Measurements from ENCODE around the gene GBF1.
"Not testable (repeated sequence)": the region's sequence is repeated elsewhere in the genome, so short reads cannot be mapped to it uniquely, and the experiment has no call there.

The GBF1 gene

GRCh38 chr10:102234888-102235597, 10.3 kb upstream of the GBF1 start:
- no peak for DNase-seq

- DNase-seq, result no peak
Observed at GRCh38 chr10:102235598-102235920, 9.8 kb upstream of the GBF1 start.

GRCh38 chr10:102236006-102236405, 9.3 kb upstream of the GBF1 start:
- DNase-seq, result no peak

GRCh38 chr10:102237711-102238252, 7.5 kb upstream of the GBF1 start:
- DNase-seq, result no peak

- DNase-seq, result no peak
Observed at GRCh38 chr10:102240467-102241031, 4.8 kb upstream of the GBF1 start.

GRCh38 chr10:102241032-102241443, 4.3 kb upstream of the GBF1 start:
- no peak for DNase-seq

- peak; percentile 86 for DNase-seq
Observed at GRCh38 chr10:102241444-102242117, 3.8 kb upstream of the GBF1 start, which contains the start of gene PITX3. Gene PITX3 (minus strand): TSS chr10:102241512. CDS start chr10:102232080, 9,432 bp downstream.

GRCh38 chr10:102242118-102242485, 3.2 kb upstream of the GBF1 start:
- no peak for DNase-seq

GRCh38 chr10:102243309-102243708, 2.0 kb upstream of the GBF1 start:
- peak; percentile 88 for DNase-seq

GRCh38 chr10:102245932-102246251, 560 bp downstream of the GBF1 start:
- DNase-seq, result no peak

- no peak for DNase-seq
Observed at GRCh38 chr10:102246261-102246660, 929 bp downstream of the GBF1 start.

GRCh38 chr10:102247734-102248133, 2.4 kb downstream of the GBF1 start:
- DNase-seq, result no peak

GRCh38 chr10:102252508-102252907, 7.2 kb downstream of the GBF1 start:
- DNase-seq, result not testable (repeated sequence)

GRCh38 chr10:102254426-102254825, 9.1 kb downstream of the GBF1 start:
- DNase-seq, result no peak

GRCh38 chr10:102255404-102255803, 10.1 kb downstream of the GBF1 start:
- DNase-seq, result no peak

- no peak for DNase-seq
Observed at GRCh38 chr10:102261196-102261595, 15.9 kb downstream of the GBF1 start.

GRCh38 chr10:102261842-102262241, 16.5 kb downstream of the GBF1 start:
- DNase-seq, result no peak

GRCh38 chr10:102262744-102263370, 17.5 kb downstream of the GBF1 start:
- DNase-seq, result no peak

- DNase-seq, result no peak
Observed at GRCh38 chr10:102264371-102264770, 19.0 kb downstream of the GBF1 start.

GRCh38 chr10:102266670-102267069, 21.3 kb downstream of the GBF1 start:
- DNase-seq, result no peak

GRCh38 chr10:102267748-102268147, 22.4 kb downstream of the GBF1 start:
- DNase-seq, result peak; percentile 68

GRCh38 chr10:102268375-102268888, 23.1 kb downstream of the GBF1 start:
- peak; percentile 17 for DNase-seq

- no peak for DNase-seq
Observed at GRCh38 chr10:102269017-102269416, 23.7 kb downstream of the GBF1 start.

GRCh38 chr10:102274062-102274461, 28.7 kb downstream of the GBF1 start:
- no peak for DNase-seq

Data from fibroblast of skin of right quadriceps (primary cell).